Spleen (tissue), 11 donors: ENCODE results near the gene ARID5B. TPM values are rescaled to one million over a fixed set of nuclear protein-coding genes. Genes with fewer than 3 reads are reported as not detected.

Source experiments
- DNase-seq: peaks from one replicate; pipeline ENCODE4 v3.0.0-alpha.2; 2020
- H3K27ac ChIP-seq, 8 donors: fragments of 200-600 bp; sonication (generic) in 7 of 8; 1 replicate in 4 of 8; 2 replicates in 4 of 8; pipeline versions ENCODE4 v1.5.0 to v1.8.0; 2016 to 2021; ENCODE audit warnings: inconsistent platforms in 4 of 8, mild to moderate bottlenecking in 4 of 8, moderate library complexity in 1 of 8
- H3K27me3 ChIP-seq, 7 donors: fragments of 200-600 bp; sonication (generic) in 6 of 7; replicated peaks in 1 of 7; 1 replicate in 4 of 7; 2 replicates in 3 of 7; pipeline versions ENCODE4 v1.5.0 to v1.8.0; 2016 to 2021; ENCODE audit warnings: inconsistent platforms in 3 of 7, mild to moderate bottlenecking in 1 of 7
- H3K36me3 ChIP-seq, 6 donors: fragments of 200-600 bp; sonication (generic) in 5 of 6; 1 replicate in 4 of 6; 2 replicates in 2 of 6; pipeline versions ENCODE4 v1.5.0 to v1.8.0; 2016 to 2021; ENCODE audit warnings: inconsistent platforms in 2 of 6
- H3K4me1 ChIP-seq, 6 donors: fragments of 200-600 bp; sonication (generic) in 5 of 6; 1 replicate in 3 of 6; 2 replicates in 3 of 6; pipeline versions ENCODE4 v1.5.0 to v1.8.0; 2016 to 2021; ENCODE audit warnings: inconsistent platforms in 3 of 6
- H3K4me3 ChIP-seq, 8 donors: fragments of 200-600 bp; sonication (generic) in 7 of 8; 1 replicate in 4 of 8; 2 replicates in 4 of 8; pipeline versions ENCODE4 v1.5.0 to v1.8.0; 2016 to 2021; ENCODE audit warnings: inconsistent platforms in 4 of 8, mild to moderate bottlenecking in 4 of 8, moderate library complexity in 2 of 8
- H3K9me3 ChIP-seq, 8 donors: fragments of 200-600 bp; sonication (generic) in 7 of 8; 1 replicate in 4 of 8; 2 replicates in 4 of 8; pipeline versions ENCODE4 v1.5.0 to v1.8.0; 2016 to 2021; ENCODE audit warnings: inconsistent platforms in 4 of 8
- CTCF ChIP-seq, 11 experiments: fragments of 200-600 bp in 7 of 11; fragments of 450-650 bp in 4 of 11; sonication (generic) in 4 of 11; IDR thresholded peaks in 8 of 11; conservative IDR thresholded peaks in 3 of 11; 1 replicate in 7 of 11; 2 replicates in 4 of 11; pipeline versions ENCODE4 v1.4.0 to v1.8.0; 2016 to 2021; ENCODE audit warnings: antibody characterized with exemption in 11 of 11, inconsistent platforms in 4 of 11, mild to moderate bottlenecking in 1 of 11
- POLR2A ChIP-seq, 3 donors: fragments of 450-650 bp; IDR thresholded peaks; one replicate each; pipeline ENCODE4 v1.5.1; 2017; ENCODE audit warnings: antibody characterized with exemption in 3 of 3, mild to moderate bottlenecking in 1 of 3
- POLR2AphosphoS5 ChIP-seq, 3 donors: sonication (generic); formaldehyde crosslinking; IDR thresholded peaks; one replicate each; pipeline ENCODE4 v1.5.1; 2017; ENCODE audit warnings: antibody characterized with exemption in 3 of 3
- WGBS, 5 donors: extraction: QIAGEN DNeasy Blood & Tissue Kit in 3 of 5; methylation state at CpG; one replicate each; pipeline versions ENCODE4 v1.1.5 to v1.1.7; 2013 to 2018; 5-methylcytosine and 5-hydroxymethylcytosine counted together
- intact Hi-C: fragments of 100-400 bp; cut with DNase I; formaldehyde crosslinking; loops from one replicate; pipeline ENCODE4 v1.15.0; 2023; ENCODE audit warnings: low total_unique reads
- polyA plus RNA-seq, 3 donors: library from polyadenylated mRNA; stranded (reverse); fragments of 200-250 nt; gene quantifications; one replicate each; pipeline ENCODE4 v1.2.1, GENCODE V29; 2013
- total RNA-seq, 7 donors: library from RNA; depleted of rRNA in 3 of 7; stranded (reverse); fragments of >200 nt in 3 of 7; fragmentation: NEBNext Ultra II Directional in 4 of 7; extraction: Animal tissue kit (Norgen Biotek cat#: 25700) in 4 of 7; gene quantifications; one replicate each; pipeline versions ENCODE4 v1.1.0 to v1.2.1, GENCODE V29; 2016 to 2021
- donor health status: healthy with polysubstance abuse.
- donor health status: DM: no; HTN: no; CAD: no; lungs with moderate emphysema.
- donor health status: DM: no; HTN: no; CAD: no.
- donor health status: Bipolar disorder and iron deficiency.
- donor health status: healthy.
- donor health status: DM: no; HTN: no; CAD: no.
- donor health status: DM: yes; HTN: yes; CAD: no.

Gene ARID5B
- total and polyA plus RNA-seq, 10 donors = 5.6 to 70.7 (median 46.2) TPM

DNA sequence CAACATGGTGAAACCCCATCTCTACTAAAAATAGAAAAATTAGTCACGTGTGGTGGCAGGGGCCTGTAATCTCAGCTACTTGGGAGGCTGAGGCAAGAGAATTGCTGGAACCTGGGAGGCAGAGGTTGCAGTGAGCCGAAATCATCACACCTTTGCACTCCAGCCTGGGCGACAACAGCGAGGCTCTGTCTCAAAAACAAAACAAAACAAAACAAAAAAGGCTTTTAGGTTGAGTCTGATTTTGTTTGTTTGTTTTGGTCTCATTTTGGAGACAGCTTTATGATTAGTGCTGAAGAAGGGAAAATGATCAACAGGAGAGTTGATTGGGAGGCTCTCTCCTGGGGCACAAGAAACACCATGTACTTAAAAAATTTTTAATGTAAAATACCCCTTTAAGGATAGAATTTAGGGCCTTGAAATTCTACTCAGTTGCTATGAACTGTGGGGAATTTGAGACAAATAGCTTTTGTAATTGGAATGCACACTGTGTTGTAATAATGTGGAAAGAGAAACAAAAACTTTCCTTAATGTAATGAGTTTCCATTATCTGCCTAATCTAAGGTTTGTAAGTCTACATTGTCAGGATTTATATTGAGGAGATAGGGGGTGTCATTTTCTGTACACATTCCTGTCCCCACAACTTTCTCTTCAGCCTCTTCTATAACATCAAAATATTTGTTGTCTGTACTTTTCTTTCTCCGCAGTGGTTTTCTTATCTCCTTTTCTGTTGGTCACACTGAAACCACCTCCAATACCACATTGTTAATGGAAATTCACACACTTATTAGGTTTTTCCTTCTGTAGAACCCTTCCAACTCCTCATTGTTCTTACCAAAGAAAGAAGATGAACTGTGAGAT lies 41.3 kb downstream of the ARID5B start:
- H3K36me3 ChIP-seq = peaks cover 0 to 28% (median 0%) of the 10 kb centered on the region in 6 donors
- 70 to 77% (median 75%) methylated on average over 5 of the region's 5 CpGs for WGBS, 5 donors
- no peaks in the 10 kb centered on the region for H3K9me3 ChIP-seq
- intact Hi-C loops = no loop called here
- DNase-seq = no peak
- no peaks in the 10 kb centered on the region for H3K27me3 ChIP-seq
- peak overlapping the region in 1 of 8 donors; percentile 24 for H3K4me3 ChIP-seq
- TF ChIP-seq POLR2AphosphoS5 (IDR thresholded peaks at IDR 0.05) (no peak), CTCF (IDR thresholded peaks at IDR 0.05 in 8 of 11, conservative IDR thresholded peaks at IDR 0.05 in 3 of 11) (no peak), POLR2A (IDR thresholded peaks at IDR 0.05) (no peak)
- peak overlapping the region; percentile 59 to 87 (median 83) for H3K27ac ChIP-seq
- peaks cover 46 to 78% (median 65%) of the 10 kb centered on the region in 6 donors for H3K4me1 ChIP-seq

GRCh38 chr10:61943674-61944378 lies 42.3 kb downstream of the ARID5B start:
- Histone ChIP-seq H3K9me3 (no peaks in the 10 kb centered on the region), H3K27ac (peak overlapping the region; percentile 59 to 87 (median 83)), H3K4me1 (peaks cover 38 to 68% (median 55%) of the 10 kb centered on the region in 6 donors), H3K36me3 (peaks cover 0 to 38% (median 4%) of the 10 kb centered on the region in 6 donors), H3K4me3 (peak overlapping the region in 1 of 8 donors; percentile 24), H3K27me3 (no peaks in the 10 kb centered on the region)
- WGBS, 5 donors = 6 to 18% (median 16%) methylated on average over 1 of the region's 1 CpG
- TF ChIP-seq POLR2AphosphoS5 (IDR thresholded peaks at IDR 0.05) (no peak), CTCF (IDR thresholded peaks at IDR 0.05 in 8 of 11, conservative IDR thresholded peaks at IDR 0.05 in 3 of 11) (peak in 2 of 11 experiments; percentile 10 to 20), POLR2A (IDR thresholded peaks at IDR 0.05) (no peak)
- no peak for DNase-seq
- intact Hi-C loops = no loop called here

- H3K4me1 ChIP-seq = peaks cover 34 to 61% (median 48%) of the 10 kb centered on the region in 6 donors
- no peak for TF ChIP-seq POLR2AphosphoS5 (IDR thresholded peaks at IDR 0.05)
- no peak for TF ChIP-seq CTCF (IDR thresholded peaks at IDR 0.05 in 8 of 11, conservative IDR thresholded peaks at IDR 0.05 in 3 of 11)
- TF ChIP-seq POLR2A (IDR thresholded peaks at IDR 0.05) = no peak
- peak overlapping the region; percentile 59 to 87 (median 83) for H3K27ac ChIP-seq
- intact Hi-C loops = no loop called here
- no peaks in the 10 kb centered on the region for H3K27me3 ChIP-seq
- WGBS, 5 donors = 82 to 91% (median 83%) methylated on average over 1 of the region's 1 CpG
- no peak for DNase-seq
- peaks cover 0 to 45% (median 4%) of the 10 kb centered on the region in 6 donors for H3K36me3 ChIP-seq
- no peak overlapping the region for H3K4me3 ChIP-seq
- no peaks in the 10 kb centered on the region for H3K9me3 ChIP-seq
These were observed 43.1 kb downstream of the ARID5B start for GRCh38 chr10:61944410-61945147.
